ENCODE measurements around the gene IL17C.

The IL17C gene

GRCh38 chr16:88649195-88649923, 11.0 kb downstream of the IL17C start:
- DNase-seq (ENCODE audit: low read depth): no peak
- in situ Hi-C loops (cut with HindIII; ENCODE audit: low sequenced_read_pairs): no loop called here
- peak overlapping the region; percentile 72 for H3K4me3 ChIP-seq (ENCODE audit: low read depth, low read length)
- no peak for TF ChIP-seq CTCF (IDR thresholded peaks at IDR 0.05; ENCODE audit: low read depth, low read length, missing control alignments)

GRCh38 chr16:88649924-88650748, 11.8 kb downstream of the IL17C start:
- in situ Hi-C loops (cut with HindIII; ENCODE audit: low sequenced_read_pairs): no loop called here
- no peak for TF ChIP-seq CTCF (IDR thresholded peaks at IDR 0.05; ENCODE audit: low read depth, low read length, missing control alignments)
- H3K4me3 ChIP-seq (ENCODE audit: low read depth, low read length): peak overlapping the region; percentile 72
- no peak for DNase-seq (ENCODE audit: low read depth)

GRCh38 chr16:88650749-88651275, 12.4 kb downstream of the IL17C start, which contains the start of gene CYBA:
Gene CYBA, minus strand, starts transcription at chr16:88651053. Its CDS starts 40 bp downstream, at chr16:88651013.
- no peak for TF ChIP-seq CTCF (IDR thresholded peaks at IDR 0.05; ENCODE audit: low read depth, low read length, missing control alignments)
- no peak for DNase-seq (ENCODE audit: low read depth)
- in situ Hi-C loops (cut with HindIII; ENCODE audit: low sequenced_read_pairs): no loop called here
- peak within 1 kb of the TSS; percentile 72 for H3K4me3 ChIP-seq (ENCODE audit: low read depth, low read length)

- in situ Hi-C loops (cut with HindIII; ENCODE audit: low sequenced_read_pairs): no loop called here
- H3K4me3 ChIP-seq (ENCODE audit: low read depth, low read length): peak overlapping the region; percentile 72
- no peak for TF ChIP-seq CTCF (IDR thresholded peaks at IDR 0.05; ENCODE audit: low read depth, low read length, missing control alignments)
- DNase-seq (ENCODE audit: low read depth): no peak
These were observed 13.1 kb downstream of the IL17C start for GRCh38 chr16:88651276-88651988.

GRCh38 chr16:88651989-88652761, 13.8 kb downstream of the IL17C start:
- no peak for DNase-seq (ENCODE audit: low read depth)
- no peak for TF ChIP-seq CTCF (IDR thresholded peaks at IDR 0.05; ENCODE audit: low read depth, low read length, missing control alignments)
- H3K4me3 ChIP-seq (ENCODE audit: low read depth, low read length): no peak overlapping the region
- in situ Hi-C loops (cut with HindIII; ENCODE audit: low sequenced_read_pairs): no loop called here
